WTC11 (cell line): ENCODE results near the gene GALNT3. TPM values are rescaled to one million over a fixed set of nuclear protein-coding genes. Genes with fewer than 3 reads are reported as not detected.

Experiments used
- ATAC-seq: fragments of 200-7000 bp; cut with Tn5 transposase; 2 replicates; pipeline ENCODE4 v1.10.0; 2021; ENCODE audit warnings: mild to moderate bottlenecking, moderate library complexity
- CTCF ChIA-PET: fragments of 300-600 bp; sonication (Branson Sonifier 250); formaldehyde crosslinking; loops from one replicate; lab custom pipeline; 2021; ENCODE audit warnings: antibody characterized with exemption; lab: Charles Lee
- POLR2A ChIA-PET: fragments of 350-600 bp; sonication (Branson Sonifier 250); formaldehyde crosslinking; loops from one replicate; lab custom pipeline; 2021; ENCODE audit warnings: antibody characterized with exemption; lab: Charles Lee
- DNase-seq: peaks from one replicate; pipeline ENCODE4 v3.0.0; 2021; ENCODE audit warnings: low spot score
- H3K27ac Mint-ChIP-seq: 2 replicates; pipeline ENCODE4 v1.8.0; 2021; ENCODE audit warnings: mixed read lengths
- H3K27me3 Mint-ChIP-seq: 2 replicates; pipeline ENCODE4 v1.8.0; 2021; ENCODE audit warnings: low read depth, mild to moderate bottlenecking, moderate library complexity, mixed read lengths
- H3K36me3 Mint-ChIP-seq: 2 replicates; pipeline ENCODE4 v1.8.0; 2021; ENCODE audit warnings: mixed read lengths
- H3K4me1 Mint-ChIP-seq: 2 replicates; pipeline ENCODE4 v1.8.0; 2022; ENCODE audit warnings: mixed read lengths
- H3K4me3 Mint-ChIP-seq: 2 replicates; pipeline ENCODE4 v1.8.0; 2021; ENCODE audit warnings: mild to moderate bottlenecking, moderate library complexity, mixed read lengths
- H3K9me3 Mint-ChIP-seq: 2 replicates; pipeline ENCODE4 v1.8.0; 2021; ENCODE audit warnings: mixed read lengths
- FOXP1 ChIP-seq: sonication (generic); formaldehyde crosslinking; IDR thresholded peaks from 2 replicates; pipeline ENCODE4 v1.8.0; 2022; ENCODE audit warnings: missing genetic modification reagents, mild to moderate bottlenecking, moderate library complexity, borderline replicate concordance
- GTF2I ChIP-seq: fragments of 250-450 bp; sonication (Bioruptor Pico); conservative IDR thresholded peaks from 2 replicates; pipeline ENCODE4 v1.4.0; 2021; ENCODE audit warnings: mild to moderate bottlenecking
- HMGA2 ChIP-seq: fragments of 250-450 bp; sonication (Bioruptor Pico); IDR thresholded peaks from 2 replicates; pipeline ENCODE4 v1.4.0; 2021; ENCODE audit warnings: mild to moderate bottlenecking, moderate library complexity
- PRRX2 ChIP-seq: fragments of 250-450 bp; sonication (Bioruptor Pico); IDR thresholded peaks from 2 replicates; pipeline ENCODE4 v1.8.0; 2021; ENCODE audit warnings: mild to moderate bottlenecking
- RELA ChIP-seq: sonication (generic); formaldehyde crosslinking; IDR thresholded peaks from 2 replicates; pipeline ENCODE4 v1.8.1; 2022; ENCODE audit warnings: missing genetic modification reagents, mild to moderate bottlenecking, borderline replicate concordance
- SOX15 ChIP-seq: fragments of 250-450 bp; sonication (Bioruptor Pico); IDR thresholded peaks from 2 replicates; pipeline ENCODE4 v1.9.0; 2021; ENCODE audit warnings: mild to moderate bottlenecking
- TEAD1 ChIP-seq: sonication (generic); formaldehyde crosslinking; IDR thresholded peaks from 2 replicates; pipeline ENCODE4 v1.8.0; 2022; ENCODE audit warnings: mild to moderate bottlenecking, missing genetic modification reagents
- TP53 ChIP-seq: sonication (generic); formaldehyde crosslinking; IDR thresholded peaks from 2 replicates; pipeline ENCODE4 v1.8.1; 2023; ENCODE audit warnings: mild to moderate bottlenecking, missing genetic modification reagents
- total RNA-seq: library from RNA; stranded (reverse); gene quantifications from 3 replicates; pipeline ENCODE4 v1.2.3, GENCODE V29; 2021
- TF ChIP-seq, protein P1 (sequence below): fragments of 200-600 bp; IDR thresholded peaks from 2 replicates; pipeline ENCODE4 v1.8.0; 2022; ENCODE audit warnings: antibody characterized with exemption
- TF ChIP-seq, protein P2 (sequence below): sonication (generic); formaldehyde crosslinking; IDR thresholded peaks from 2 replicates; pipeline ENCODE4 v1.8.1; 2022; ENCODE audit warnings: low read depth, missing genetic modification reagents, borderline replicate concordance
- TF ChIP-seq, protein P3 (sequence below): sonication (generic); formaldehyde crosslinking; IDR thresholded peaks from 2 replicates; pipeline ENCODE4 v1.8.1; 2023; ENCODE audit warnings: mild to moderate bottlenecking, missing genetic modification reagents
- TF ChIP-seq, protein P4 (sequence below): sonication (generic); formaldehyde crosslinking; IDR thresholded peaks from 2 replicates; pipeline ENCODE4 v1.8.0; 2022; ENCODE audit warnings: mild to moderate bottlenecking, missing genetic modification reagents
- TF ChIP-seq, protein P5 (sequence below): sonication (generic); formaldehyde crosslinking; IDR thresholded peaks from 2 replicates; pipeline ENCODE4 v1.8.1; 2023; ENCODE audit warnings: mild to moderate bottlenecking, missing genetic modification reagents, moderate library complexity
- TF ChIP-seq, protein P6 (sequence below): sonication (generic); formaldehyde crosslinking; IDR thresholded peaks from 2 replicates; pipeline ENCODE4 v1.8.0; 2023; ENCODE audit warnings: mild to moderate bottlenecking, missing genetic modification reagents
- TF ChIP-seq, protein P7 (sequence below): sonication (generic); formaldehyde crosslinking; conservative IDR thresholded peaks from 2 replicates; pipeline ENCODE4 v1.8.1; 2022; ENCODE audit warnings: mild to moderate bottlenecking, missing genetic modification reagents
- TF ChIP-seq, protein P8 (sequence below): fragments of 250-450 bp; sonication (Bioruptor Pico); conservative IDR thresholded peaks from 2 replicates; pipeline ENCODE4 v1.9.0; 2021; ENCODE audit warnings: mild to moderate bottlenecking

GALNT3 gene
- total RNA-seq, 1 experiment from 2014 or later, result 19.4 TPM

DNA sequence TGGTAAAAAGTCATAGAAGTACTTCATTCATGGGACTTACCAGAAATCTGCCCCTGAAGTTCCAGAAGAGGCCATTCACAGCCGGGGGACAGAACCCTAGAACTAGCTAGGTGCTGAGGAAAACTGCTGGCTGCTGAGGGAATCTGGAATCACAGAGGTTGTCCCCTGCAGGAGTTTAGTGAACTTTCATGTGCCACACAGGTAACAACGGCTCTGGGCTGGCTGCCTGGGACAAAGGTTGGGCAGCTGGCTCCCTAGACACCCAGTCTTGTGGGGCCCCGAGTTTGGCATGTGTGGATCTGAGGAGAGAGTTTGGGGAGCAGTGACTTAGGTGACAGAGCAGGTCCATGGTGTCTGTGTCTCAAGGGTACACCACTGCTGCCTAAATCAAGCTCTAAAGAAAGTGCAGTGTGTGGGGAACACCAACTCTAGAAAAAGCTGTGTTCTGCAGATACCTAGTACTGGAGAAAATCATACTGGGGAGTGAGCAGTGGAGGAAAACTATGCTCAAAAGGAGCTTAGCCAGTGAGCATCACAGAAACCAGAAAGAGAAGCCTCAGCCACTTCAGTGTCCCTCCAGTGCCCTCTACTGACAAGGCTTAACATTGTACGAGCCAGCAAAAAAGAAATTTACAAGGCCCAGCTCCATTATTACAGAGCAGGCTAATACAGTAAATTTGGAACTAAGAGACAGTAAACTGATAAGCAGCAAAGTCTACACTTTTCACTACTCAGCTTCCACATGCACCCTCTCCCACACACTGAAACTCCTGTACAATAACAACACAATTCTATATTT, 15.2 kb downstream of the GALNT3 start:
- peaks cover 52% of the 10 kb centered on the region for H3K36me3 Mint-ChIP-seq
- DNase-seq, result peak; percentile 17
- peaks cover 39% of the 10 kb centered on the region for H3K4me1 Mint-ChIP-seq
- H3K9me3 Mint-ChIP-seq, result peaks cover 15% of the 10 kb centered on the region
- CTCF ChIA-PET, result interaction anchor here (0.5 to 2.7 kb wide), 53 partner anchors 8 to 639 kb away, joined by 3 to 44 read pairs (median 5); partner anchors contain the start of genes GALNT3, SCN2A and TTC21B
- H3K27ac Mint-ChIP-seq, result peak overlapping the region; percentile 32
- no peaks in the 10 kb centered on the region for H3K27me3 Mint-ChIP-seq
- ATAC-seq, result peak; percentile 86
- no peak for TF ChIP-seq HMGA2 (CRISPR knock-in tag)
- peak; percentile 71; the same call in 1 of the 2 replicates for TF ChIP-seq GTF2I (CRISPR knock-in tag)
- TF ChIP-seq, protein P1, sequence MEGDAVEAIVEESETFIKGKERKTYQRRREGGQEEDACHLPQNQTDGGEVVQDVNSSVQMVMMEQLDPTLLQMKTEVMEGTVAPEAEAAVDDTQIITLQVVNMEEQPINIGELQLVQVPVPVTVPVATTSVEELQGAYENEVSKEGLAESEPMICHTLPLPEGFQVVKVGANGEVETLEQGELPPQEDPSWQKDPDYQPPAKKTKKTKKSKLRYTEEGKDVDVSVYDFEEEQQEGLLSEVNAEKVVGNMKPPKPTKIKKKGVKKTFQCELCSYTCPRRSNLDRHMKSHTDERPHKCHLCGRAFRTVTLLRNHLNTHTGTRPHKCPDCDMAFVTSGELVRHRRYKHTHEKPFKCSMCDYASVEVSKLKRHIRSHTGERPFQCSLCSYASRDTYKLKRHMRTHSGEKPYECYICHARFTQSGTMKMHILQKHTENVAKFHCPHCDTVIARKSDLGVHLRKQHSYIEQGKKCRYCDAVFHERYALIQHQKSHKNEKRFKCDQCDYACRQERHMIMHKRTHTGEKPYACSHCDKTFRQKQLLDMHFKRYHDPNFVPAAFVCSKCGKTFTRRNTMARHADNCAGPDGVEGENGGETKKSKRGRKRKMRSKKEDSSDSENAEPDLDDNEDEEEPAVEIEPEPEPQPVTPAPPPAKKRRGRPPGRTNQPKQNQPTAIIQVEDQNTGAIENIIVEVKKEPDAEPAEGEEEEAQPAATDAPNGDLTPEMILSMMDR, result peak; percentile 45; the same call in 1 of the 2 replicates
- TF ChIP-seq, protein P2, sequence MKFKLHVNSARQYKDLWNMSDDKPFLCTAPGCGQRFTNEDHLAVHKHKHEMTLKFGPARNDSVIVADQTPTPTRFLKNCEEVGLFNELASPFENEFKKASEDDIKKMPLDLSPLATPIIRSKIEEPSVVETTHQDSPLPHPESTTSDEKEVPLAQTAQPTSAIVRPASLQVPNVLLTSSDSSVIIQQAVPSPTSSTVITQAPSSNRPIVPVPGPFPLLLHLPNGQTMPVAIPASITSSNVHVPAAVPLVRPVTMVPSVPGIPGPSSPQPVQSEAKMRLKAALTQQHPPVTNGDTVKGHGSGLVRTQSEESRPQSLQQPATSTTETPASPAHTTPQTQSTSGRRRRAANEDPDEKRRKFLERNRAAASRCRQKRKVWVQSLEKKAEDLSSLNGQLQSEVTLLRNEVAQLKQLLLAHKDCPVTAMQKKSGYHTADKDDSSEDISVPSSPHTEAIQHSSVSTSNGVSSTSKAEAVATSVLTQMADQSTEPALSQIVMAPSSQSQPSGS, result no peak
- TF ChIP-seq, all 79 proteins: peak for 2
- H3K4me3 Mint-ChIP-seq, result no peak overlapping the region
- POLR2A ChIA-PET, result interaction anchor here (1.0 to 1.3 kb wide), 3 partner anchors 15 to 95 kb away, joined by 3 to 4 read pairs (median 3); partner anchors contain the start of gene GALNT3

DNA sequence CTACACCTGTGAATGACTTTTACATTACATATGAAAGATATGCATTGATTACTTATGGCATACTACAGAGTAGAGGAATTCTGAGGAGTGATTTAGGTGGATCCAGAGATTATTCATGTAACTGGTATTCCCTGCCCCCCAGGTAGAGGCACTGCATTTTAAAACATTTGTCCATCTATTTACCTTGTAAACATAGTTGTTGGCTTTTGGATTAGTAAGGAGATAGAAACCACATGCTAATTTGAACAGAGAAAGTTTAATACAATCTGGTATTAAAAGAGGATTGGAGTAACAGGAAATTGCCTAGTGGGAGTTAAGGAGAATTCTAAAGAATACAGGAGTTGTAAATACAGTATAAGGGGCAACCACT, 15.9 kb downstream of the GALNT3 start:
- peaks cover 37% of the 10 kb centered on the region for H3K4me1 Mint-ChIP-seq
- H3K4me3 Mint-ChIP-seq, result no peak overlapping the region
- DNase-seq (no peak), ATAC-seq (no peak)
- TF ChIP-seq, protein P3, sequence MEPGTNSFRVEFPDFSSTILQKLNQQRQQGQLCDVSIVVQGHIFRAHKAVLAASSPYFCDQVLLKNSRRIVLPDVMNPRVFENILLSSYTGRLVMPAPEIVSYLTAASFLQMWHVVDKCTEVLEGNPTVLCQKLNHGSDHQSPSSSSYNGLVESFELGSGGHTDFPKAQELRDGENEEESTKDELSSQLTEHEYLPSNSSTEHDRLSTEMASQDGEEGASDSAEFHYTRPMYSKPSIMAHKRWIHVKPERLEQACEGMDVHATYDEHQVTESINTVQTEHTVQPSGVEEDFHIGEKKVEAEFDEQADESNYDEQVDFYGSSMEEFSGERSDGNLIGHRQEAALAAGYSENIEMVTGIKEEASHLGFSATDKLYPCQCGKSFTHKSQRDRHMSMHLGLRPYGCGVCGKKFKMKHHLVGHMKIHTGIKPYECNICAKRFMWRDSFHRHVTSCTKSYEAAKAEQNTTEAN (CRISPR knock-in tag), result no peak
- TF ChIP-seq TEAD1, result no peak
- TF ChIP-seq, protein P4, sequence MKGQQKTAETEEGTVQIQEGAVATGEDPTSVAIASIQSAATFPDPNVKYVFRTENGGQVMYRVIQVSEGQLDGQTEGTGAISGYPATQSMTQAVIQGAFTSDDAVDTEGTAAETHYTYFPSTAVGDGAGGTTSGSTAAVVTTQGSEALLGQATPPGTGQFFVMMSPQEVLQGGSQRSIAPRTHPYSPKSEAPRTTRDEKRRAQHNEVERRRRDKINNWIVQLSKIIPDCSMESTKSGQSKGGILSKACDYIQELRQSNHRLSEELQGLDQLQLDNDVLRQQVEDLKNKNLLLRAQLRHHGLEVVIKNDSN (CRISPR knock-in tag), result no peak
- TF ChIP-seq, protein P5, sequence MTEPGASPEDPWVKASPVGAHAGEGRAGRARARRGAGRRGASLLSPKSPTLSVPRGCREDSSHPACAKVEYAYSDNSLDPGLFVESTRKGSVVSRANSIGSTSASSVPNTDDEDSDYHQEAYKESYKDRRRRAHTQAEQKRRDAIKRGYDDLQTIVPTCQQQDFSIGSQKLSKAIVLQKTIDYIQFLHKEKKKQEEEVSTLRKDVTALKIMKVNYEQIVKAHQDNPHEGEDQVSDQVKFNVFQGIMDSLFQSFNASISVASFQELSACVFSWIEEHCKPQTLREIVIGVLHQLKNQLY (CRISPR knock-in tag), result no peak
- TF ChIP-seq, protein P6, sequence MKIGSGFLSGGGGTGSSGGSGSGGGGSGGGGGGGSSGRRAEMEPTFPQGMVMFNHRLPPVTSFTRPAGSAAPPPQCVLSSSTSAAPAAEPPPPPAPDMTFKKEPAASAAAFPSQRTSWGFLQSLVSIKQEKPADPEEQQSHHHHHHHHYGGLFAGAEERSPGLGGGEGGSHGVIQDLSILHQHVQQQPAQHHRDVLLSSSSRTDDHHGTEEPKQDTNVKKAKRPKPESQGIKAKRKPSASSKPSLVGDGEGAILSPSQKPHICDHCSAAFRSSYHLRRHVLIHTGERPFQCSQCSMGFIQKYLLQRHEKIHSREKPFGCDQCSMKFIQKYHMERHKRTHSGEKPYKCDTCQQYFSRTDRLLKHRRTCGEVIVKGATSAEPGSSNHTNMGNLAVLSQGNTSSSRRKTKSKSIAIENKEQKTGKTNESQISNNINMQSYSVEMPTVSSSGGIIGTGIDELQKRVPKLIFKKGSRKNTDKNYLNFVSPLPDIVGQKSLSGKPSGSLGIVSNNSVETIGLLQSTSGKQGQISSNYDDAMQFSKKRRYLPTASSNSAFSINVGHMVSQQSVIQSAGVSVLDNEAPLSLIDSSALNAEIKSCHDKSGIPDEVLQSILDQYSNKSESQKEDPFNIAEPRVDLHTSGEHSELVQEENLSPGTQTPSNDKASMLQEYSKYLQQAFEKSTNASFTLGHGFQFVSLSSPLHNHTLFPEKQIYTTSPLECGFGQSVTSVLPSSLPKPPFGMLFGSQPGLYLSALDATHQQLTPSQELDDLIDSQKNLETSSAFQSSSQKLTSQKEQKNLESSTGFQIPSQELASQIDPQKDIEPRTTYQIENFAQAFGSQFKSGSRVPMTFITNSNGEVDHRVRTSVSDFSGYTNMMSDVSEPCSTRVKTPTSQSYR (CRISPR knock-in tag), result no peak
- no peak for TF ChIP-seq FOXP1 (CRISPR knock-in tag)
- TF ChIP-seq TP53, result no peak
- TF ChIP-seq, protein P7, sequence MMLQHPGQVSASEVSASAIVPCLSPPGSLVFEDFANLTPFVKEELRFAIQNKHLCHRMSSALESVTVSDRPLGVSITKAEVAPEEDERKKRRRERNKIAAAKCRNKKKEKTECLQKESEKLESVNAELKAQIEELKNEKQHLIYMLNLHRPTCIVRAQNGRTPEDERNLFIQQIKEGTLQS (CRISPR knock-in tag), result no peak
- no peak for TF ChIP-seq SOX15 (CRISPR knock-in tag)
- TF ChIP-seq RELA (CRISPR knock-in tag), result no peak
- TF ChIP-seq, protein P8, sequence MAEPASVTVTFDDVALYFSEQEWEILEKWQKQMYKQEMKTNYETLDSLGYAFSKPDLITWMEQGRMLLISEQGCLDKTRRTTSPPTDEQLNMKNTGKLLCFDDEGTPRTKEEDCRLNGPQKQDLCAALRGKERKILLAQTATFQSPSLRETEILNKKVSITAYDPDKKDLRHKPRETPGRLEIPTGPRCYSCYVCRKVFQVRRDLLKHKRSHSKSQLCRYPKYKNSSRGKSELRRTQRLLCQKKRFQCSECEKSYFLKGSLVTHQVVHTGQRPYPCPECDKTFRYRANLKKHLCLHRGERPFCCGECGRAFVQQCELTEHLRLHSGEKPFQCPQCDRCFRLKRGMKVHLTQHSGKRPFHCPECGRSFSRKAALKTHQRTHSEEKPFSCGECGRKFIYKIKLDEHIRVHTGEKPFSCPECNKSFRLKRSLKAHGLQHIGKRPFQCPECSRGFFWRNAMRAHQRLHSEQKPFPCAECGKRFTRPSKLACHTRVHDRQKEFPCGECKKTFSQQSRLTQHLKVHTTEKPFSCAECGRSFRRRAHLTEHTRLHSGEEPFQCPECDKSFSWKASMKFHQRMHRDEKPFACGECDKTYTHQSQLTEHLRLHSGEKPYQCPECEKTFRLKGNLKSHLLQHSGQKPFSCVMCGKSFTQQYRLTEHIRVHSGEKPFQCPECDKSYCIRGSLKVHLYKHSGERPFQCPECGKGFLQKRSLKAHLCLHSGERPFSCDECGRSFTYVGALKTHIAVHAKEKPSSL, result no peak
- TF ChIP-seq PRRX2 (CRISPR knock-in tag), result no peak
- TF ChIP-seq, all 79 proteins: peak for 0
- POLR2A ChIA-PET, result interaction anchor here (1.3 kb wide), 1 partner anchor 35 kb away, joined by 3 read pairs; no protein-coding TSS in a partner anchor
- H3K27ac Mint-ChIP-seq, result peak overlapping the region; percentile 86
- no peaks in the 10 kb centered on the region for H3K27me3 Mint-ChIP-seq
- H3K36me3 Mint-ChIP-seq, result peaks cover 53% of the 10 kb centered on the region
- peaks cover 19% of the 10 kb centered on the region for H3K9me3 Mint-ChIP-seq
- CTCF ChIA-PET, result interaction anchor here (0.5 to 2.7 kb wide), 17 partner anchors 11 to 539 kb away, joined by 3 to 44 read pairs (median 6); partner anchors contain the start of gene SCN2A
